NT2/D1 (cell line): ENCODE data around the gene PADI2.

ENCODE experiments used
- SUZ12 ChIP-seq: IDR thresholded peaks from 2 replicates; pipeline ENCODE4 v1.6.1; 2011; ENCODE audit not compliant: insufficient read length, insufficient read depth; ENCODE audit errors: extremely low read depth
- YY1 ChIP-seq: IDR thresholded peaks from 2 replicates; pipeline ENCODE4 v1.6.1; 2011; ENCODE audit not compliant: insufficient read length, insufficient read depth
- ZNF274 ChIP-seq: IDR thresholded peaks from 2 replicates; pipeline ENCODE4 v1.6.1; 2011; ENCODE audit warnings: mild to moderate bottlenecking, low read depth, low read length

DNA sequence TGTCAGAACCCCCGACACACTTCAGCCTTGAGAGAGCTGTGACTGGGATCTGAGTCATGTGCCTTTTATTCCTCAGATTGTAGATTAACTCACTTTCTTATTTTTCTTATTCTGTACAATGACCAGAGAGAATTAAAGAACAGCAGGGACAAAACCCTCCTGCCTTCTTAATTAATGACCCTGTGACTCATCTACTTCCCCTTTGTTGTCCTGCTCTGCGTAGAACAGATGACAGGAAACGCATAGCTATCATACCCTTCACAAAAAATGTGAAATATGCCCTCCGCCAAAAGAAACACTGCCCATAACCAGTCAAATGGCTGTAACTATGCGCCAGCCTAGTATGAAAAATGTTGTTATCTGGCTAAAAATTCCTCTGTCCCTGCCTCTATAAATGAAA is 9.1 kb upstream of the PADI2 start:
- no peak for TF ChIP-seq SUZ12
- no peak for TF ChIP-seq ZNF274
- TF ChIP-seq YY1, result no peak
